HepG2 (cell line): ENCODE data around the gene PTH2. TPM values are rescaled to one million over a fixed set of nuclear protein-coding genes. Genes with fewer than 3 reads are reported as not detected.

Experiments used
- ATAC-seq: fragments of 200-7000 bp; cut with Tn5 transposase; 3 replicates; pipeline ENCODE4 v1.9.1; 2020; ENCODE audit warnings: mild to moderate bottlenecking, moderate library complexity
- BruUV-seq: library from RNA; stranded (reverse); fragments of 400-500 nt; replicated peaks from 2 replicates; lab custom pipeline; 2021; lab: Mats Ljungman, UMichigan
- CTCF ChIA-PET: fragments of 300-600 bp; formaldehyde crosslinking; extraction: SDS; loops from one replicate; lab custom pipeline; 2021; ENCODE audit warnings: low total read pairs, inconsistent platforms, low intra/inter-chr PET ratio; lab: Yijun Ruan, JAX
- POLR2A ChIA-PET: fragments of 350-600 bp; sonication (Branson Sonifier 250); formaldehyde crosslinking; loops from one replicate; lab custom pipeline; 2020; ENCODE audit warnings: antibody characterized with exemption, inconsistent platforms; lab: Yijun Ruan, JAX
- DNase-seq: peaks from one replicate; pipeline ENCODE4 v3.0.0-alpha.2; 2015; ENCODE audit warnings: low spot score
- FAIRE-seq: peaks from 3 replicates; lab custom pipeline; 2011; peaks lifted over from hg19 to GRCh38; lab: Jason Lieb, UNC
- H2AFZ ChIP-seq: one replicate; pipeline ENCODE4 v1.6.1; 2011; ENCODE audit warnings: low read length, inconsistent platforms
- H3K27ac ChIP-seq: fragments of 300-600 bp; 3 replicates; pipeline ENCODE4 v1.8.0; 2011; ENCODE audit warnings: mixed run types, mild to moderate bottlenecking, mixed read lengths, low read length, inconsistent platforms; ENCODE audit not compliant: insufficient read depth; ENCODE audit errors: extremely low read length
- H3K27me3 ChIP-seq, 2 experiments: fragments of 200-600 bp in 1 of 2; 2 replicates in 1 of 2; 3 replicates in 1 of 2; pipeline versions ENCODE4 v1.6.0 to v1.8.0; 2011; ENCODE audit warnings: low read length in 2 of 2, mild to moderate bottlenecking in 2 of 2, moderate library complexity in 2 of 2, inconsistent platforms in 1 of 2; ENCODE audit not compliant: insufficient read depth in 2 of 2, control insufficient read depth in 1 of 2
- H3K36me3 ChIP-seq, 2 experiments: fragments of 200-600 bp in 1 of 2; replicated peaks in 1 of 2; 2 replicates in 1 of 2; 3 replicates in 1 of 2; pipeline versions ENCODE4 v1.5.1 to v1.8.0; 2011; ENCODE audit warnings: low read length in 2 of 2, inconsistent platforms in 1 of 2; ENCODE audit not compliant: insufficient read depth in 2 of 2, control insufficient read depth in 1 of 2
- H3K4me1 ChIP-seq: 2 replicates; pipeline ENCODE4 v1.5.1; 2012; ENCODE audit warnings: low read length, inconsistent platforms; ENCODE audit not compliant: insufficient read depth
- H3K4me2 ChIP-seq: 2 replicates; pipeline ENCODE4 v1.6.0; 2011; ENCODE audit warnings: low read depth, low read length, inconsistent platforms
- H3K4me3 ChIP-seq, 3 experiments: fragments of 200-600 bp in 1 of 3; sonication (generic), shearing (Covaris generic) in 1 of 3; replicated peaks in 1 of 3; 2 replicates each; pipeline ENCODE4 v1.5.1; 2011 to 2016; ENCODE audit warnings: low read length in 3 of 3, inconsistent platforms in 2 of 3, low read depth in 2 of 3, mild to moderate bottlenecking in 2 of 3, control low read depth in 1 of 3, mixed read lengths in 1 of 3; ENCODE audit not compliant: insufficient read depth in 1 of 3
- H3K79me2 ChIP-seq: one replicate; pipeline ENCODE4 v1.6.1; 2011; ENCODE audit warnings: low read length, inconsistent platforms; ENCODE audit not compliant: insufficient read depth
- H3K9ac ChIP-seq: 2 replicates; pipeline ENCODE4 v1.6.0; 2011; ENCODE audit warnings: mild to moderate bottlenecking, low read depth, low read length, inconsistent platforms; ENCODE audit not compliant: insufficient read depth
- H3K9me3 ChIP-seq: 2 replicates; pipeline ENCODE4 v1.5.1; 2012; ENCODE audit warnings: mild to moderate bottlenecking, low read length
- H4K20me1 ChIP-seq: 2 replicates; pipeline ENCODE4 v1.6.0; 2011; ENCODE audit warnings: inconsistent platforms, mild to moderate bottlenecking, low read length, moderate library complexity; ENCODE audit not compliant: insufficient read depth
- CREM ChIP-seq, 2 experiments: sonication (generic) in 1 of 2; formaldehyde crosslinking in 1 of 2; IDR thresholded peaks; 2 replicates each; pipeline versions ENCODE4 v1.4.0 to v1.6.1; 2016 to 2020; ENCODE audit warnings: antibody characterized with exemption in 1 of 2, mild to moderate bottlenecking in 1 of 2, missing genetic modification reagents in 1 of 2
- EED ChIP-seq: sonication (generic); formaldehyde crosslinking; IDR thresholded peaks from 2 replicates; pipeline ENCODE4 v1.5.0; 2020; ENCODE audit warnings: mild to moderate bottlenecking, missing genetic modification reagents
- FUBP1 ChIP-seq: sonication (generic); formaldehyde crosslinking; IDR thresholded peaks from 2 replicates; pipeline ENCODE4 v1.5.1; 2020; ENCODE audit warnings: missing genetic modification reagents, mild to moderate bottlenecking, borderline replicate concordance
- HDAC1 ChIP-seq: sonication (generic); formaldehyde crosslinking; IDR thresholded peaks from 2 replicates; pipeline ENCODE4 v1.5.1; 2020; ENCODE audit warnings: mild to moderate bottlenecking, missing genetic modification reagents
- HNRNPH1 ChIP-seq: fragments of 200-400 bp; formaldehyde crosslinking; optimal IDR thresholded peaks from 2 replicates; pipeline ENCODE3; 2017; ENCODE audit warnings: mild to moderate bottlenecking, low read depth, low read length
- NFATC3 ChIP-seq: sonication (generic); formaldehyde crosslinking; IDR thresholded peaks from 2 replicates; pipeline ENCODE4 v1.5.1; 2020; ENCODE audit warnings: mild to moderate bottlenecking, missing genetic modification reagents
- ONECUT2 ChIP-seq: sonication (generic); formaldehyde crosslinking; IDR thresholded peaks from 2 replicates; pipeline ENCODE4 v1.4.0; 2020; ENCODE audit warnings: missing genetic modification reagents
- SIN3B ChIP-seq: fragments of 150-350 bp; IDR thresholded peaks from 2 replicates; pipeline ENCODE4 v1.6.1; 2014; ENCODE audit warnings: low read length
- TAF1 ChIP-seq: sonication (generic); formaldehyde crosslinking; IDR thresholded peaks from 2 replicates; pipeline ENCODE4 v1.4.0; 2020; ENCODE audit warnings: missing genetic modification reagents
- TFAP4 ChIP-seq: sonication (generic); IDR thresholded peaks from 2 replicates; pipeline ENCODE4 v1.6.1; 2016; ENCODE audit warnings: low read depth, borderline replicate concordance
- ZNF143 ChIP-seq: sonication (generic); formaldehyde crosslinking; IDR thresholded peaks from 2 replicates; pipeline ENCODE4 v1.4.0; 2020; ENCODE audit warnings: missing genetic modification reagents
- ZNF614 ChIP-seq: IDR thresholded peaks from 2 replicates; pipeline ENCODE4 v1.6.1; 2018; ENCODE audit warnings: missing biosample characterization, missing genetic modification reagents, inconsistent platforms, borderline replicate concordance
- ZNF703 ChIP-seq: sonication (generic); formaldehyde crosslinking; IDR thresholded peaks from 2 replicates; pipeline ENCODE4 v1.5.1; 2020; ENCODE audit warnings: missing genetic modification reagents, mild to moderate bottlenecking, moderate library complexity, borderline replicate concordance
- ZNF788 ChIP-seq: sonication (generic); formaldehyde crosslinking; IDR thresholded peaks from 2 replicates; pipeline ENCODE4 v1.5.0; 2020; ENCODE audit warnings: mild to moderate bottlenecking, missing genetic modification reagents, borderline replicate concordance
- WGBS: methylation state at CpG from one replicate; pipeline ENCODE4 v1.1.6; 2017; ENCODE audit warnings: low lambda C conversion rate; 5-methylcytosine and 5-hydroxymethylcytosine counted together
- in situ Hi-C: cut with HindIII; loops from 2 replicates; pipeline ENCODE4 v1.10.0; 2017; ENCODE audit warnings: low pct_unique_long_range_greater_than_20kb; ENCODE audit not compliant: extremely low pct_ligation_motif_present
- intact Hi-C: fragments of 100-400 bp; cut with micrococcal nuclease; formaldehyde crosslinking; loops from one replicate; pipeline ENCODE4 v1.10.0; 2022; ENCODE audit not compliant: unreplicated experiment
- polyA plus RNA-seq, 8 experiments: library from polyadenylated mRNA; depleted of rRNA in 3 of 8; stranded (reverse) in 7 of 8; unstranded in 1 of 8; fragments of >200 nt; fragmentation: Illumina TruSeq in 4 of 8; extraction: Trizol in 4 of 8; gene quantifications; 2 replicates each; pipeline versions ENCODE4 v1.2.1 to v1.2.3, GENCODE V29; 2011 to 2016; ENCODE audit warnings: low read depth in 4 of 8, missing spikeins in 1 of 8, mixed read lengths in 1 of 8; ENCODE audit not compliant: insufficient read depth in 1 of 8
- total RNA-seq, 5 experiments: library from RNA; depleted of rRNA; stranded (reverse); fragments of >200 nt; fragmentation: Illumina TruSeq; extraction: Trizol; gene quantifications; 2 replicates each; pipeline ENCODE4 v1.2.3, GENCODE V29; 2016; ENCODE audit warnings: low read depth in 1 of 5
- TF ChIP-seq, protein P1 (sequence below): sonication (generic); formaldehyde crosslinking; IDR thresholded peaks from 2 replicates; pipeline ENCODE4 v1.4.0; 2020; ENCODE audit warnings: missing genetic modification reagents

The PTH2 gene
- total and polyA plus RNA-seq, 2 of the 13 experiments (the other 11 are each of a cell fraction or from before 2014, with no cell fraction given), result not detected

DNA sequence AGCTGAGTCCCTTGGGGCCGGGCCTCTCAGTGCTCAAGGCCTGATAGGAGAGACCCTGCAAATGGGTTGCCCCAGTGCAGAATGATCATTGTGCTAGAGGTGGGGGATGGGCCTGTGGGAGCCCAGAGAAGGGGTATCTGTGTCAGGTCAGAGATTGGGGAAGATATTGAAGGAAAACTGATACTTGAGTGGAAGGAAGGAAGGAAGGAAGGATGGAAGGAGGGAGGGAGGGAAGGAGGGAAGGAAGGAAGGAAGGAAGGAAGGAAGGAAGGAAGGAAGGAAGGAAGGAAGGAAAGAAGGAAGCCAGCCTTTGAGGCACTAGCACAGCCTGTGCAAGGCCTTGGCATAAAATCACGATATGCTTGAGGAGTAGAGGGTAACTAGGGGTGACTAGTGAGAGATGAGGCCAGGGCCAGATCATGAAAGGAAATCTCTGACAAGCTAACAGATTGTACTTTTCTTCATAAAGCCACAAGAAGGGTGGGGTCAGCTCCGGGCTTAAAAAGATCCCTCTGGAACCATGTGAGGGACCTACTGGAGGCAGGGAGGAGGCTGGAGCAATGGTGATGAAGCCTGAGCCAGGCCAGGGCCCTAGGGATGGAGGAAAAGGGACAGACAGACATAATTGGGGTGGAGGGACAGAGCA lies 11.4 kb downstream of the PTH2 start (continued):
- TF ChIP-seq, protein P1, sequence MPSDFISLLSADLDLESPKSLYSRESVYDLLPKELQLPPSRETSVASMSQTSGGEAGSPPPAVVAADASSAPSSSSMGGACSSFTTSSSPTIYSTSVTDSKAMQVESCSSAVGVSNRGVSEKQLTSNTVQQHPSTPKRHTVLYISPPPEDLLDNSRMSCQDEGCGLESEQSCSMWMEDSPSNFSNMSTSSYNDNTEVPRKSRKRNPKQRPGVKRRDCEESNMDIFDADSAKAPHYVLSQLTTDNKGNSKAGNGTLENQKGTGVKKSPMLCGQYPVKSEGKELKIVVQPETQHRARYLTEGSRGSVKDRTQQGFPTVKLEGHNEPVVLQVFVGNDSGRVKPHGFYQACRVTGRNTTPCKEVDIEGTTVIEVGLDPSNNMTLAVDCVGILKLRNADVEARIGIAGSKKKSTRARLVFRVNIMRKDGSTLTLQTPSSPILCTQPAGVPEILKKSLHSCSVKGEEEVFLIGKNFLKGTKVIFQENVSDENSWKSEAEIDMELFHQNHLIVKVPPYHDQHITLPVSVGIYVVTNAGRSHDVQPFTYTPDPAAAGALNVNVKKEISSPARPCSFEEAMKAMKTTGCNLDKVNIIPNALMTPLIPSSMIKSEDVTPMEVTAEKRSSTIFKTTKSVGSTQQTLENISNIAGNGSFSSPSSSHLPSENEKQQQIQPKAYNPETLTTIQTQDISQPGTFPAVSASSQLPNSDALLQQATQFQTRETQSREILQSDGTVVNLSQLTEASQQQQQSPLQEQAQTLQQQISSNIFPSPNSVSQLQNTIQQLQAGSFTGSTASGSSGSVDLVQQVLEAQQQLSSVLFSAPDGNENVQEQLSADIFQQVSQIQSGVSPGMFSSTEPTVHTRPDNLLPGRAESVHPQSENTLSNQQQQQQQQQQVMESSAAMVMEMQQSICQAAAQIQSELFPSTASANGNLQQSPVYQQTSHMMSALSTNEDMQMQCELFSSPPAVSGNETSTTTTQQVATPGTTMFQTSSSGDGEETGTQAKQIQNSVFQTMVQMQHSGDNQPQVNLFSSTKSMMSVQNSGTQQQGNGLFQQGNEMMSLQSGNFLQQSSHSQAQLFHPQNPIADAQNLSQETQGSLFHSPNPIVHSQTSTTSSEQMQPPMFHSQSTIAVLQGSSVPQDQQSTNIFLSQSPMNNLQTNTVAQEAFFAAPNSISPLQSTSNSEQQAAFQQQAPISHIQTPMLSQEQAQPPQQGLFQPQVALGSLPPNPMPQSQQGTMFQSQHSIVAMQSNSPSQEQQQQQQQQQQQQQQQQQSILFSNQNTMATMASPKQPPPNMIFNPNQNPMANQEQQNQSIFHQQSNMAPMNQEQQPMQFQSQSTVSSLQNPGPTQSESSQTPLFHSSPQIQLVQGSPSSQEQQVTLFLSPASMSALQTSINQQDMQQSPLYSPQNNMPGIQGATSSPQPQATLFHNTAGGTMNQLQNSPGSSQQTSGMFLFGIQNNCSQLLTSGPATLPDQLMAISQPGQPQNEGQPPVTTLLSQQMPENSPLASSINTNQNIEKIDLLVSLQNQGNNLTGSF (CRISPR knock-in tag), result no peak
- TF ChIP-seq ZNF143 (CRISPR knock-in tag), result no peak
- TF ChIP-seq FUBP1 (CRISPR knock-in tag), result no peak
- TF ChIP-seq, all 625 proteins: peak for 0

DNA sequence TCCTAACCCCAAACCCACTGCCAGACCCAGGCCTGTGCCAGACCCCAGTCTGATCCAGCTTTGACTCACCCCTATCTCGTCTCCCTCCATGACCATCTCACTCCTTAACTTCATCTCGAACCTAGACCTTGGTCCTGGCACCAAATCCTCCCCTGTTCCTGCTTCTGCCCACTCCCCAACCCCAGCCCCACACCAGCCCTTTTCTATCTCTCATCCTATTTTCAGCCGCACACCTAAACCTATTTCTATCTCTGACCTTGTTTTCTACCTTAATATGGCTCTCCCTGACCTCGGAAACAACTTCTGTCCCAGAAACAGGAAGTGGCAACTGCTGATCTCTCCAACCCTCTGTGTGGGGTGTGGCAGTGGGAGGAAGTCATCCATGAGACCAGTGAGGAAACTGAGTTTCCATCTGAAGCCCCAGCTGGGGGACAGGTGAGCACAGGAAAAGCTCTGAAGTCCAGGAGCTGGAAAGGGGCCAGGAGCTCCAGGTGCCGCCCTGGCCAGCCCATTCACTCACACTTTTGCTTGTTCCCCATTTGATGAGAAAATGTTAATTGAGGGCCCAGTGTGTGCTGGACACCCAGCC lies 13.7 kb downstream of the PTH2 start:
- H4K20me1 ChIP-seq, result no peaks in the 10 kb centered on the region
- POLR2A ChIA-PET, result no interaction called here
- no peak overlapping the region for H3K4me3 ChIP-seq
- H3K9ac ChIP-seq, result no peak overlapping the region
- no peaks in the 10 kb centered on the region for H3K4me1 ChIP-seq
- in situ Hi-C loops, result no loop called here
- no peak overlapping the region for H3K27ac ChIP-seq
- CTCF ChIA-PET, result no interaction called here
- peaks cover 10 to 44% of the 10 kb centered on the region in 2 experiments; a peak in 4 of 5 replicates for H3K27me3 ChIP-seq
- DNase-seq (no peak), ATAC-seq (no peak), FAIRE-seq (no peak)
- no peak overlapping the region for H2AFZ ChIP-seq
- H3K36me3 ChIP-seq, result no peaks in the 10 kb centered on the region
- H3K4me2 ChIP-seq, result no peak overlapping the region
- 18% methylated on average over 5 of the region's 5 CpGs for WGBS
- no TSS peak for BruUV-seq
- intact Hi-C loops, result no loop called here
- no peaks in the 10 kb centered on the region for H3K79me2 ChIP-seq
- no peaks in the 10 kb centered on the region for H3K9me3 ChIP-seq
- TF ChIP-seq ZNF614 (no peak), ZNF788 (CRISPR knock-in tag) (no peak), EED (CRISPR knock-in tag) (no peak), HNRNPH1 (no peak), CREM (IDR thresholded peaks at IDR 0.05) (no peak), CREM (CRISPR knock-in tag; IDR thresholded peaks at IDR 0.05) (no peak), NFATC3 (CRISPR knock-in tag) (no peak), HDAC1 (no peak), ZNF703 (CRISPR knock-in tag) (no peak), TAF1 (CRISPR knock-in tag) (no peak), ONECUT2 (no peak), SIN3B (no peak), TFAP4 (no peak)
